SJCRH30 (cell line): ENCODE data around the gene NCAM1. TPM values are rescaled to one million over a fixed set of nuclear protein-coding genes. Genes with fewer than 3 reads are reported as not detected.
A peak's percentile ranks its signal among the peaks of the same experiment; 100 is the strongest.

Experiments
- DNase-seq, 2 experiments: peaks; one replicate each; pipeline ENCODE4 v3.0.0-alpha.2; 2015 to 2020
- H3K27ac ChIP-seq: fragments of 250-450 bp; sonication (Bioruptor Pico); 2 replicates; pipeline ENCODE4 v1.5.1; 2020; ENCODE audit warnings: mild to moderate bottlenecking, moderate library complexity
- H3K27me3 ChIP-seq: fragments of 250-450 bp; sonication (Bioruptor Pico); 2 replicates; pipeline ENCODE4 v1.5.1; 2020; ENCODE audit warnings: mild to moderate bottlenecking, moderate library complexity
- H3K36me3 ChIP-seq: fragments of 250-450 bp; sonication (Bioruptor Pico); 2 replicates; pipeline ENCODE4 v1.5.1; 2020; ENCODE audit warnings: mild to moderate bottlenecking, moderate library complexity
- H3K4me1 ChIP-seq: fragments of 250-450 bp; sonication (Bioruptor Pico); 2 replicates; pipeline ENCODE4 v1.5.1; 2020; ENCODE audit warnings: mild to moderate bottlenecking, moderate library complexity
- H3K4me3 ChIP-seq: fragments of 250-450 bp; sonication (Bioruptor Pico); 2 replicates; pipeline ENCODE4 v1.5.1; 2020; ENCODE audit warnings: mild to moderate bottlenecking, moderate library complexity
- H3K9me3 ChIP-seq: fragments of 250-450 bp; sonication (Bioruptor Pico); replicated peaks from 2 replicates; pipeline ENCODE4 v1.5.1; 2020; ENCODE audit warnings: mild to moderate bottlenecking, moderate library complexity
- total RNA-seq: library from RNA; depleted of rRNA; stranded (reverse); fragments of >200 nt; shearing (Covaris generic); gene quantifications from 2 replicates; pipeline ENCODE4 v1.2.3, GENCODE V29; 2014

NCAM1 gene
- total RNA-seq, 1 experiment from 2014 or later, result 86.8 TPM

- H3K27me3 ChIP-seq, result no peaks in the 10 kb centered on the region
- no peak for DNase-seq
- no peaks in the 10 kb centered on the region for H3K9me3 ChIP-seq
- no peaks in the 10 kb centered on the region for H3K4me1 ChIP-seq
- no peak overlapping the region for H3K27ac ChIP-seq
- H3K36me3 ChIP-seq, result no peaks in the 10 kb centered on the region; the same call in 1 of the 2 replicates
- H3K4me3 ChIP-seq, result no peak overlapping the region
These were observed 317.7 kb downstream of the NCAM1 start for GRCh38 chr11:113278925-113279324.

GRCh38 chr11:113279591-113279990, 318.4 kb downstream of the NCAM1 start:
- no peaks in the 10 kb centered on the region for H3K27me3 ChIP-seq
- no peak overlapping the region for H3K4me3 ChIP-seq
- no peaks in the 10 kb centered on the region for H3K9me3 ChIP-seq
- no peak overlapping the region for H3K27ac ChIP-seq
- H3K36me3 ChIP-seq, result no peaks in the 10 kb centered on the region; the same call in 1 of the 2 replicates
- no peak for DNase-seq
- H3K4me1 ChIP-seq, result no peaks in the 10 kb centered on the region

GRCh38 chr11:113281052-113281725, 320.0 kb downstream of the NCAM1 start:
- Histone ChIP-seq H3K4me1 (peaks cover 2% of the 10 kb centered on the region), H3K4me3 (no peak overlapping the region), H3K27ac (no peak overlapping the region), H3K9me3 (no peaks in the 10 kb centered on the region), H3K27me3 (no peaks in the 10 kb centered on the region), H3K36me3 (no peaks in the 10 kb centered on the region; the same call in 1 of the 2 replicates)
- DNase-seq, result no peak

GRCh38 chr11:113282898-113283437, 321.7 kb downstream of the NCAM1 start:
- Histone ChIP-seq H3K9me3 (no peaks in the 10 kb centered on the region), H3K4me1 (peaks cover 17% of the 10 kb centered on the region), H3K4me3 (no peak overlapping the region), H3K36me3 (no peaks in the 10 kb centered on the region), H3K27ac (no peak overlapping the region), H3K27me3 (no peaks in the 10 kb centered on the region)
- DNase-seq, result no peak

GRCh38 chr11:113283881-113284280, 322.7 kb downstream of the NCAM1 start:
- no peaks in the 10 kb centered on the region for H3K36me3 ChIP-seq
- H3K27ac ChIP-seq, result no peak overlapping the region
- no peaks in the 10 kb centered on the region for H3K27me3 ChIP-seq
- no peak overlapping the region for H3K4me3 ChIP-seq
- H3K9me3 ChIP-seq, result no peaks in the 10 kb centered on the region
- DNase-seq, result no peak
- H3K4me1 ChIP-seq, result peaks cover 26% of the 10 kb centered on the region

- Histone ChIP-seq H3K9me3 (no peaks in the 10 kb centered on the region), H3K36me3 (no peaks in the 10 kb centered on the region), H3K4me3 (no peak overlapping the region), H3K27ac (peak overlapping the region; percentile 81), H3K27me3 (no peaks in the 10 kb centered on the region), H3K4me1 (peaks cover 34% of the 10 kb centered on the region)
- no peak for DNase-seq
These were observed 324.8 kb downstream of the NCAM1 start for GRCh38 chr11:113286009-113286408.

GRCh38 chr11:113286509-113287497, 325.6 kb downstream of the NCAM1 start:
- Histone ChIP-seq H3K27ac (peak overlapping the region; percentile 81), H3K36me3 (no peaks in the 10 kb centered on the region), H3K27me3 (no peaks in the 10 kb centered on the region), H3K4me3 (no peak overlapping the region), H3K9me3 (no peaks in the 10 kb centered on the region), H3K4me1 (peaks cover 34% of the 10 kb centered on the region)
- DNase-seq, result peak; percentile 85

- Histone ChIP-seq H3K27me3 (no peaks in the 10 kb centered on the region), H3K4me1 (peaks cover 34% of the 10 kb centered on the region), H3K27ac (peak overlapping the region; percentile 81), H3K4me3 (no peak overlapping the region), H3K9me3 (no peaks in the 10 kb centered on the region), H3K36me3 (no peaks in the 10 kb centered on the region)
- peak; percentile 20 to 66 for DNase-seq
These were observed 326.6 kb downstream of the NCAM1 start for GRCh38 chr11:113287801-113288200.

- H3K27ac ChIP-seq, result peak overlapping the region; percentile 81
- no peaks in the 10 kb centered on the region for H3K9me3 ChIP-seq
- DNase-seq, result peak; percentile 22 to 45
These were observed 327.2 kb downstream of the NCAM1 start for GRCh38 chr11:113288286-113288863.

GRCh38 chr11:113289431-113290187, 328.4 kb downstream of the NCAM1 start:
- peak; percentile 68 to 86 for DNase-seq
- Histone ChIP-seq H3K27me3 (no peaks in the 10 kb centered on the region), H3K27ac (no peak overlapping the region)

More at GRCh38 chr11:113288286-113288863, 327.2 kb downstream of the NCAM1 start:
- Histone ChIP-seq H3K4me1 (peaks cover 34% of the 10 kb centered on the region), H3K27me3 (no peaks in the 10 kb centered on the region), H3K4me3 (no peak overlapping the region), H3K36me3 (no peaks in the 10 kb centered on the region)

GRCh38 chr11:113293936-113294335, 332.7 kb downstream of the NCAM1 start:
- no peak for DNase-seq
- no peaks in the 10 kb centered on the region for H3K36me3 ChIP-seq
- no peak overlapping the region for H3K4me3 ChIP-seq
- H3K27ac ChIP-seq, result no peak overlapping the region
- peaks cover 7% of the 10 kb centered on the region for H3K4me1 ChIP-seq
- no peaks in the 10 kb centered on the region for H3K27me3 ChIP-seq
- no peaks in the 10 kb centered on the region for H3K9me3 ChIP-seq

More at GRCh38 chr11:113289431-113290187, 328.4 kb downstream of the NCAM1 start:
- Histone ChIP-seq H3K9me3 (no peaks in the 10 kb centered on the region), H3K4me1 (peaks cover 34% of the 10 kb centered on the region), H3K36me3 (no peaks in the 10 kb centered on the region), H3K4me3 (no peak overlapping the region)

- H3K36me3 ChIP-seq, result no peaks in the 10 kb centered on the region
- no peaks in the 10 kb centered on the region for H3K9me3 ChIP-seq
- no peaks in the 10 kb centered on the region for H3K4me1 ChIP-seq
- no peak overlapping the region for H3K4me3 ChIP-seq
- DNase-seq, result no peak
- no peak overlapping the region for H3K27ac ChIP-seq
- H3K27me3 ChIP-seq, result no peaks in the 10 kb centered on the region
These were observed 334.8 kb downstream of the NCAM1 start for GRCh38 chr11:113295993-113296392.

- Histone ChIP-seq H3K4me1 (no peaks in the 10 kb centered on the region; the same call in 1 of the 2 replicates), H3K36me3 (no peaks in the 10 kb centered on the region), H3K27ac (no peak overlapping the region), H3K27me3 (no peaks in the 10 kb centered on the region), H3K9me3 (no peaks in the 10 kb centered on the region), H3K4me3 (no peak overlapping the region)
- peak; percentile 17 to 36 for DNase-seq
These were observed 335.4 kb downstream of the NCAM1 start for GRCh38 chr11:113296447-113297205.
